ENCODE results near the gene ADGRG2.
"Not testable (repeated sequence)": the region's sequence is repeated elsewhere in the genome, so short reads cannot be mapped to it uniquely, and the experiment has no call there.

GRCh38 chrX:18980262-18980661 is 142.0 kb downstream of the ADGRG2 start:
- TF ChIP-seq, protein P1, sequence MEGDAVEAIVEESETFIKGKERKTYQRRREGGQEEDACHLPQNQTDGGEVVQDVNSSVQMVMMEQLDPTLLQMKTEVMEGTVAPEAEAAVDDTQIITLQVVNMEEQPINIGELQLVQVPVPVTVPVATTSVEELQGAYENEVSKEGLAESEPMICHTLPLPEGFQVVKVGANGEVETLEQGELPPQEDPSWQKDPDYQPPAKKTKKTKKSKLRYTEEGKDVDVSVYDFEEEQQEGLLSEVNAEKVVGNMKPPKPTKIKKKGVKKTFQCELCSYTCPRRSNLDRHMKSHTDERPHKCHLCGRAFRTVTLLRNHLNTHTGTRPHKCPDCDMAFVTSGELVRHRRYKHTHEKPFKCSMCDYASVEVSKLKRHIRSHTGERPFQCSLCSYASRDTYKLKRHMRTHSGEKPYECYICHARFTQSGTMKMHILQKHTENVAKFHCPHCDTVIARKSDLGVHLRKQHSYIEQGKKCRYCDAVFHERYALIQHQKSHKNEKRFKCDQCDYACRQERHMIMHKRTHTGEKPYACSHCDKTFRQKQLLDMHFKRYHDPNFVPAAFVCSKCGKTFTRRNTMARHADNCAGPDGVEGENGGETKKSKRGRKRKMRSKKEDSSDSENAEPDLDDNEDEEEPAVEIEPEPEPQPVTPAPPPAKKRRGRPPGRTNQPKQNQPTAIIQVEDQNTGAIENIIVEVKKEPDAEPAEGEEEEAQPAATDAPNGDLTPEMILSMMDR (IDR thresholded peaks at IDR 0.05): not testable (repeated sequence)
- not testable (repeated sequence) for TF ChIP-seq POLR2A (IDR thresholded peaks at IDR 0.05; ENCODE audit: low read depth); POLR2AphosphoS5 (IDR thresholded peaks at IDR 0.05)

Measured in esophagus muscularis mucosa (tissue), 3 donors.